Activated naive CD8-positive, alpha-beta T cell treated with anti-CD3 and anti-CD28 coated beads for 36 hours (primary cell): ENCODE data around the gene RANBP3. TPM values are rescaled to one million over a fixed set of nuclear protein-coding genes. Genes with fewer than 3 reads are reported as not detected.

Source experiments
- DNase-seq: peaks from one replicate; pipeline ENCODE4 v3.0.0; 2021
- H3K27ac Mint-ChIP-seq: one replicate; pipeline ENCODE4 v1.8.0; 2022; ENCODE audit warnings: mild to moderate bottlenecking, moderate library complexity, mixed read lengths
- H3K27me3 Mint-ChIP-seq: one replicate; pipeline ENCODE4 v1.8.0; 2022; ENCODE audit warnings: mild to moderate bottlenecking, mixed read lengths
- H3K36me3 Mint-ChIP-seq: one replicate; pipeline ENCODE4 v1.8.0; 2021; ENCODE audit warnings: mild to moderate bottlenecking, mixed read lengths
- H3K4me1 Mint-ChIP-seq: one replicate; pipeline ENCODE4 v1.8.0; 2021; ENCODE audit warnings: mixed read lengths
- H3K4me3 Mint-ChIP-seq: one replicate; pipeline ENCODE4 v1.8.0; 2022; ENCODE audit warnings: mild to moderate bottlenecking, moderate library complexity, mixed read lengths
- H3K9me3 Mint-ChIP-seq: one replicate; pipeline ENCODE4 v1.8.0; 2022; ENCODE audit warnings: mixed read lengths
- total RNA-seq, 2 experiments: library from RNA; stranded (reverse); gene quantifications; one replicate each; pipeline ENCODE4 v1.2.3, GENCODE V29; 2021

RANBP3 gene
- total RNA-seq, 2 experiments from 2014 or later, result 94.0 to 109 TPM

DNA sequence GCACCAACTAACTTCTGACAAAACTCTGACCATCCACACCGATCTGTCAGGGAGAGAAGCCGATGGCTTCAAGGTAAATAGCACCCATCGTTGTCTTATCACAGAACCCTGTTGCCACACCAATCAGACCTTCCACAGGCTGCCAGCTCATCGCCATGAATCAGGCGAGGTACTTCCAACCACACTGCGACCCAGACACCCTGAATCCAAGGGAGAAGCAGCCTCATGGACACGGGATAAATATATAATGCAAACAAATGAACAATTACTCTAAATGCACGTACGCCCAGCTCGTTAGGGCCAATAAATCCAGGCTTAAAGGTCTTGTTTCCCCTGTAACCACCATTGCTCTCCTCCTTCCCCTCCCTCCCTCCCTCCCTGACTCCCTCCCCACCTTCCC lies 20.8 kb downstream of the RANBP3 start:
- peak overlapping the region; percentile 30 for H3K27ac Mint-ChIP-seq
- DNase-seq, result no peak
- peaks cover 35% of the 10 kb centered on the region for H3K36me3 Mint-ChIP-seq
- peaks cover 1% of the 10 kb centered on the region for H3K9me3 Mint-ChIP-seq
- H3K27me3 Mint-ChIP-seq, result no peaks in the 10 kb centered on the region
- H3K4me1 Mint-ChIP-seq, result peaks cover 84% of the 10 kb centered on the region
- H3K4me3 Mint-ChIP-seq, result no peak overlapping the region

GRCh38 chr19:5956728-5957127 lies 21.2 kb downstream of the RANBP3 start:
- no peak for DNase-seq
- Mint-ChIP-seq H3K36me3 (peaks cover 36% of the 10 kb centered on the region), H3K9me3 (peaks cover 1% of the 10 kb centered on the region), H3K27ac (no peak overlapping the region), H3K4me1 (peaks cover 83% of the 10 kb centered on the region), H3K27me3 (no peaks in the 10 kb centered on the region), H3K4me3 (no peak overlapping the region)

GRCh38 chr19:5956323-5956722 lies 21.6 kb downstream of the RANBP3 start:
- Mint-ChIP-seq H3K27ac (no peak overlapping the region), H3K27me3 (no peaks in the 10 kb centered on the region), H3K4me3 (no peak overlapping the region), H3K36me3 (peaks cover 37% of the 10 kb centered on the region), H3K4me1 (peaks cover 83% of the 10 kb centered on the region), H3K9me3 (peaks cover 1% of the 10 kb centered on the region)
- no peak for DNase-seq

DNA sequence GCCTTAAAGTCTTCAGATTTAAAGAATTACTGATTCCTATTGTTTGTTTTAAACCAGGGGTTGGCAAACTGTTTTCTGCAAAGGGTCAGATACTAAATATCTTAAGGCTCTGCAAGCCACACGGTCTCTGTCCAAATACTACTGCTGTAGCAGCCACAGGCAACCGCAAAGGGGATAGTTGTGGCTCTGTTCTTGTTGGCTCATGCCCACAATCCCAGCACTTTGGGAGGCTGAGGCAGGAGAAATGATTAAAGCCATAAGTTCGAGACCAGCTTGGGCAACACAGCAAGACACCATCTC lies 22.4 kb downstream of the RANBP3 start:
- no peak for DNase-seq
- Mint-ChIP-seq H3K36me3 (peaks cover 43% of the 10 kb centered on the region), H3K27ac (no peak overlapping the region), H3K9me3 (peaks cover 1% of the 10 kb centered on the region), H3K4me3 (no peak overlapping the region), H3K4me1 (peaks cover 83% of the 10 kb centered on the region), H3K27me3 (no peaks in the 10 kb centered on the region)

GRCh38 chr19:5954293-5954692 lies 23.6 kb downstream of the RANBP3 start:
- Mint-ChIP-seq H3K36me3 (peaks cover 50% of the 10 kb centered on the region), H3K9me3 (peaks cover 1% of the 10 kb centered on the region), H3K4me1 (peaks cover 84% of the 10 kb centered on the region), H3K4me3 (peak overlapping the region; percentile 73), H3K27me3 (no peaks in the 10 kb centered on the region), H3K27ac (peak overlapping the region; percentile 97)
- DNase-seq, result no peak

DNA sequence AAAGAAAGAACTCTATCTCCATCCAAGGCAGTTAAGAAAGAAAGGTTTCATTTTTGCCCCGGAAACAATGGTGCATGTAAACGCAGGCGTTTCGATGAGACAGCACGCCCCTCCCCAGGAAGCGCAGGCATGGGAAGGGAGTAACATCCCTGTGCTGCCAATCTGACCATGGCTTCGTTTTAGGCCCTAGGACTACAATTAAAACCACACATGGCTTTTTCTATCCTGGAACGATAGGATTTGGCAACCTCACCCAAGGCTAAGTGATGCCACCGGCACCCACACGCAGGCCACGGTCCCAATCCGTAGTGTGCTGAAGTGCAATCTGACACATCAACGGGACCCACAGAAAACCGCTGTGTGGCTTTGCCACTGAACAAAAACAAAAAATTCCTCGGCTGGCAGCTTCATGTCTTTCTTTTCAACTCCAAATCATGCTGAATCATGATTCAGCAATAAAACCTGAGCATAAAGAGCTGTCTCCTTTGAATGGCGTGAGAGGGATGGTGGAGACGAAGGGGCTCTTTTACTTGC lies 24.2 kb downstream of the RANBP3 start:
- H3K27ac Mint-ChIP-seq, result peak overlapping the region; percentile 97
- peak overlapping the region; percentile 73 for H3K4me3 Mint-ChIP-seq
- H3K4me1 Mint-ChIP-seq, result peaks cover 85% of the 10 kb centered on the region
- H3K27me3 Mint-ChIP-seq, result no peaks in the 10 kb centered on the region
- peaks cover 1% of the 10 kb centered on the region for H3K9me3 Mint-ChIP-seq
- peak; percentile 47 for DNase-seq
- H3K36me3 Mint-ChIP-seq, result peaks cover 50% of the 10 kb centered on the region

GRCh38 chr19:5953030-5953589 lies 24.8 kb downstream of the RANBP3 start:
- Mint-ChIP-seq H3K36me3 (peaks cover 51% of the 10 kb centered on the region), H3K27me3 (no peaks in the 10 kb centered on the region), H3K9me3 (peaks cover 1% of the 10 kb centered on the region), H3K4me3 (peak overlapping the region; percentile 73), H3K27ac (peak overlapping the region; percentile 97), H3K4me1 (peaks cover 87% of the 10 kb centered on the region)
- no peak for DNase-seq

DNA sequence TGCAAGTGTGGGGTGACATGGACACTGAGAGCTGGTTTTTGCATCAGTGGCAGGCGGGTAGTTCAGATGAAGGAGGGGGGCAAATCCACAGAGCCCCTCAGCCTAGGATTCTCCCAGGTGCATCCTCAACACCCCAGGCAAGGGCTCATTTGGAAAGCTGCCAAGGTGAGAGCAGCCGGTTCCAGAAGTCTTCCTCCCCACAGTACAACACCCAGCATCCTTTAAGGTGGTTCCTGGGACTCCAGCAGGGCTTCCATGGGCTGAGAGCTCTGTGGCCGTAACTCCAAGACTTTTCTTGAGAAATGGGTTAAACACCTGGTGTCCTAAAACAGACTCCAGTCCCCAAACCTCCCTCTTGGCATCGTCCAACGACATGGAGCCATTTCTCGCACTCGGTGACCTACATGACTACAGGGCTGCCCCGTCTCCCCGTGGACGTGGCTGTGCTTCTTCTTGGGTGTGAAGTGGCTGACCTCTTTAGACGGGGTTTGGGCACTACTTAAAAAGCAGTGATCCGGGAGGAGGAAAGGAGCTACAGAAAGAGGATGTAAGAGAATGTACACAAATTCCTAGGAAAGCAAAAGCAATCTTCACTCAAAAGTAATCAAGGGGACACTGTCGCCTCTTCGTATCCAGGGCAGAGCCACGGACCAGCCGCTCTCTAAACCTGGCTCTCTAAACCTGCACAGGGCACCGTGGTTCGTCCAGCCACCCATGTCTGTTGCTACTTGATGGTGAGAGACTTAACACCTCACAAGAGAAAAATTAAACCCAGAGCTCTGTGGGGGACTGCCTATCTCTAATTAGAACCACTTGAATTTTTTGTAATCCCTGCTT lies 25.5 kb downstream of the RANBP3 start:
- Mint-ChIP-seq H3K4me1 (peaks cover 87% of the 10 kb centered on the region), H3K27me3 (no peaks in the 10 kb centered on the region), H3K36me3 (peaks cover 56% of the 10 kb centered on the region), H3K4me3 (peak overlapping the region; percentile 14), H3K27ac (peak overlapping the region; percentile 97), H3K9me3 (peaks cover 1% of the 10 kb centered on the region)
- DNase-seq, result no peak

GRCh38 chr19:5951338-5951861 lies 26.5 kb downstream of the RANBP3 start:
- peaks cover 83% of the 10 kb centered on the region for H3K4me1 Mint-ChIP-seq
- H3K27me3 Mint-ChIP-seq, result no peaks in the 10 kb centered on the region
- no peak overlapping the region for H3K4me3 Mint-ChIP-seq
- peak overlapping the region; percentile 97 for H3K27ac Mint-ChIP-seq
- DNase-seq, result no peak
- peaks cover 57% of the 10 kb centered on the region for H3K36me3 Mint-ChIP-seq
- peaks cover 1% of the 10 kb centered on the region for H3K9me3 Mint-ChIP-seq

DNA sequence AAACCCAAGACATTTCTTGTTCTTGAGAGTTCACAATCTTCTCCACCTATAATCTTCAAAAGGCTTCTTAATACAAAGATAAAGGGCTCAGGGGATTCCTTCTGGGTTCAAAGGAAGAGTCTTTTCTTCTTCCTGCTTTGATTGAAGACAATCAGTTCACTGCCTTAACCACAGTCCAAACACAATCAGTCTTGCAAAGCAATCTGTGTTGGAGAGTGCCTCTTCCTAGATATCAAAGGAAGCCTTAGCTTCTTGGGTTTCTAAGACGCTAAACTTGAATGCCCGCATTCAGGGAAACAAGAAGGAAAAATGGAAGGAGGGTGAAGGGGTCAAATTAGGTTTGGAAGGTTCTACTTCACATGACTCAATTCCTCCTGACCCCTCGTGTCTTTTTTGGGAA lies 27.2 kb downstream of the RANBP3 start:
- no peaks in the 10 kb centered on the region for H3K27me3 Mint-ChIP-seq
- peak overlapping the region; percentile 86 for H3K27ac Mint-ChIP-seq
- H3K4me3 Mint-ChIP-seq, result peak overlapping the region; percentile 58
- peaks cover 59% of the 10 kb centered on the region for H3K36me3 Mint-ChIP-seq
- no peak for DNase-seq
- peaks cover 1% of the 10 kb centered on the region for H3K9me3 Mint-ChIP-seq
- H3K4me1 Mint-ChIP-seq, result peaks cover 82% of the 10 kb centered on the region

DNA sequence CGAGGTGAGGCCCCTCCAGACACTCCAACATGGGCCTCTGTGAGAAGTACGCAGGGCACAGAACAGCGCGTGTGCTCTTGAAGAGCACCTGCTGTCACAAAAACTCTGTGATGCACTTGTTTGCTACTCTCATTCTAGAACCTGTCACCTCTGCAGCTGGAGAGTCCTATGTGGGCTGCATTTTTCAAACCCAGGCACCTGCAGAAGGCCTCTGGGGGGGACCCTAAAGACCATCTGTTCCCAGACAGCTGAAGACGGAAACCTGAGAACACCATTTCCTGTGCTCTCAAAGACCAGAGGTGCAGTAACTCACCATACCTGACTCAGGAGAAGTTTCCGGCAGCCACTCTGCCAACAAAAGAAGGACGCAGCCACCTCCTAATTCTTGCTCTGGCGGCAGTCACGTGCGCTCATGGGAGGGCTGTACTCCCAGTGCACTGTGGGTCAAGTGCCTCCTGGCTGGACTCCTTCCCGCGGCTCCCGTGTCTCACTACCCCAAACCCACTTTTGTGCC lies 28.1 kb downstream of the RANBP3 start:
- Mint-ChIP-seq H3K9me3 (peaks cover 1% of the 10 kb centered on the region), H3K4me3 (peak overlapping the region; percentile 58), H3K4me1 (peaks cover 82% of the 10 kb centered on the region), H3K27ac (peak overlapping the region; percentile 86), H3K27me3 (no peaks in the 10 kb centered on the region), H3K36me3 (peaks cover 61% of the 10 kb centered on the region)
- peak; percentile 46 for DNase-seq

DNA sequence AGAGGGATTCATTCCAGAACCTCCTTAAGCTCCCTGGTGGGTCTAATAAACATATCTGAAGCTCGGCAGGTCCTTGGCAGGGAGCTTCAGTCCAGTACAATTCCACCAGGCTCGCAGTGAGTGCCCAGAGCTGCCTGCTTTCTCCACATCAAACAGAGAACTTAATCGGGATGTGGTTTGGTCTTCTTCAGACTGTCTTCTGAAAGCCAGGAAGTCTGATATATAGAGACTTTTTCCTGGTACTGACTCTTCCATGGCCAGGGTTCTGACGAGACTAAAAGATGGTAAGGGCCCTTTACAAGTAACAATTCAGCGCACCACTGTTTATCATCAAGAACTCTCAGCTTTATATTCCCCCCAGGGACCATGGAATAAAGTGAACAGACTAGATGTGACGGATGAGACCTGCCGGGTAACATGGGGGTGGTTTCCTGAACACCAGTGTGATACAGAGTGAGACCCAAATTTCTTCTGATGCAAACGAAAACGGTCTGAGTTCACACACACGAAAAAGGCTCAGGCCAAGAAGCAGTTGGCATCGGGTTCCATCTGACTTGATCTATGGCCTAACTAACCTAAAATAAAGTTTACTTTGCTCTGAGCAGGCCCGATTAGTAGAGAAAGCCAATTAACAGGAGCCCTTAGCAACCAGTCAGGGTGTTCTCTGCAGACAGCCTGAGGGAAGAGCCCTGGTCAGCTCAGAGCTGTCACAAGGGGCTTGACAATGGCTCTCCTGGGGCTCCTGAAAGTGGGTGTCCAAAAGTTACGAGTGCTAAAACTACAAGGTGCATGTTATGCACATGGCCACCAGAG lies 29.0 kb downstream of the RANBP3 start:
- H3K27ac Mint-ChIP-seq, result peak overlapping the region; percentile 86
- peaks cover 1% of the 10 kb centered on the region for H3K9me3 Mint-ChIP-seq
- peaks cover 81% of the 10 kb centered on the region for H3K4me1 Mint-ChIP-seq
- H3K4me3 Mint-ChIP-seq, result peak overlapping the region; percentile 58
- H3K36me3 Mint-ChIP-seq, result peaks cover 55% of the 10 kb centered on the region
- no peaks in the 10 kb centered on the region for H3K27me3 Mint-ChIP-seq
- DNase-seq, result no peak

- no peak for DNase-seq
- H3K27ac Mint-ChIP-seq, result peak overlapping the region; percentile 54
- H3K9me3 Mint-ChIP-seq, result peaks cover under 1% of the 10 kb centered on the region
- peaks cover 43% of the 10 kb centered on the region for H3K36me3 Mint-ChIP-seq
- H3K4me1 Mint-ChIP-seq, result peaks cover 76% of the 10 kb centered on the region
- no peak overlapping the region for H3K4me3 Mint-ChIP-seq
- H3K27me3 Mint-ChIP-seq, result no peaks in the 10 kb centered on the region
Measured at GRCh38 chr19:5947435-5947834, 30.5 kb downstream of the RANBP3 start.

- H3K36me3 Mint-ChIP-seq, result peaks cover 17% of the 10 kb centered on the region
- no peak overlapping the region for H3K27ac Mint-ChIP-seq
- no peak overlapping the region for H3K4me3 Mint-ChIP-seq
- DNase-seq, result no peak
- no peaks in the 10 kb centered on the region for H3K27me3 Mint-ChIP-seq
- no peaks in the 10 kb centered on the region for H3K9me3 Mint-ChIP-seq
- H3K4me1 Mint-ChIP-seq, result peaks cover 40% of the 10 kb centered on the region
Measured at GRCh38 chr19:5943623-5944022, 34.3 kb downstream of the RANBP3 start.

- Mint-ChIP-seq H3K27me3 (no peaks in the 10 kb centered on the region), H3K27ac (no peak overlapping the region), H3K36me3 (peaks cover 16% of the 10 kb centered on the region), H3K9me3 (no peaks in the 10 kb centered on the region), H3K4me3 (no peak overlapping the region), H3K4me1 (peaks cover 37% of the 10 kb centered on the region)
- no peak for DNase-seq
Measured at GRCh38 chr19:5943045-5943444, 34.9 kb downstream of the RANBP3 start.
